ENCODE data around the gene NETO2.
"Not testable (repeated sequence)": the region's sequence is repeated elsewhere in the genome, so short reads cannot be mapped to it uniquely, and the experiment has no call there.

NETO2 gene

DNA sequence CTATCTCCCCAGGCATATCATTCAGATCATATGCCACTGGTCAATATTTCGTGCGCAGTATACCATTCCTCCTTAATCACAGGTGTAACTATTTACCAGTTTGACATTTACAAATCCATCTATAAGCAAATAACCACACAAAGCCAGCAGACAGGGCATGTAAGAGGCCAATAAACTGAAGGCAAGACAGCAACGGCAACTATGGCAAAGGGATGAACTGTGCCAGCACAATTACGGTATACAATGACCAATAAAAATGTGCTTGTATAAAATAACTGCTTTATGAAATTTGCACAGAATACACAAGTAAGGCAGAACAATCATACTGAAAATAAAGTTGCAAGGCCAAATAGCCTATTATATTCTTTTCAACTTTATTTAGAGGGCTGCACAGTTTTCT is 9.2 kb downstream of the NETO2 start:
- no peak for DNase-seq

DNA sequence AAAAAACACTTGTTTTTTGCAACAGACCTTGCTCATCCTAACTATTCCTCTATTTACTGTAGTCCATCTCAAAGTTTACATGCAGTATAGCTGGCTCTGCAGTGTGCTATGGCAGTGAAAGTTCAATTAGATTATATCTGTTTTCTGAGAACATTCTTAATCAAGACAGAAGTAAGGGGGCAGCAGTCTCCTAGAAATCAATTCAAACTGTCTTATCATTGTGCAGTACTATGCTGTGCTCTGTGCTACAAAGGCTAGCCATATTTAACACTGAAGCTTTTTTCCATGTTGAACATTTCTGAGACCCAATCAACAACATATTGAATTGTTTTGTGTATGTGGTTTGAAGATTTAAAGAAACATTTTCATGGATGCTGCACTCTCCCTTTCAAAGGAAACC is 11.4 kb downstream of the NETO2 start:
- DNase-seq, result no peak

DNA sequence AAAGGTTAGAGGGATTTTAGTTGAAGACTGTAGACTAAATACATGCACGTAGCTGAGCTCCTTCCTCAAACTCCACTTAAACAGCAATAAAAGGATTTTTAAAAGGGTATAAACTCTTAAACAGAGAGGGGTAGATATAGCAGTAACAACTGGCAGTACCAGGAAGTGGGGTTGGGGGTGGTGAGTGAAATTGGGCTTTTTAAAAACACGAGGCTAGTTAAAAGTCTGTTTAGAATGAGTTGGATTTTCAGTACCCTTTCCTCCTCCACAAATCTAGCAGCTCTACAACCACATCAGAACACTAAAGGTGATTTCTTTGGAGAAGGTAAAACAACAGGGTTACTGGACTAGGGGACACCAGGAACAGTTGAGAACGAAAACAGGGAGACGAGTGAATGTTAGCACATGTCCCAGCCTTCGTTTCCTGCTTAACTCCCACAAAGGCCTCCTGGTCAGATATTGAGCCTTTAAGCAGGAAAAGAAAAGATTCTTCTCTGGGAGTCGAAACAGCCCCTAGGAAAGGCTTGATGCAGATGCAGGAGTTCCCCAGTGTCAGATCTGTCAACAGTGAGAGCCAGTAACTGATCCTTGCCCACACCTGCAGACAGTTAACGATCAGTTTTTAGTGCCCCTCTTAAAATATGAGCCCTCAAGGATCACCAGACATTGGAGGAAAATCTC is 13.8 kb downstream of the NETO2 start:
- no peak for DNase-seq

DNA sequence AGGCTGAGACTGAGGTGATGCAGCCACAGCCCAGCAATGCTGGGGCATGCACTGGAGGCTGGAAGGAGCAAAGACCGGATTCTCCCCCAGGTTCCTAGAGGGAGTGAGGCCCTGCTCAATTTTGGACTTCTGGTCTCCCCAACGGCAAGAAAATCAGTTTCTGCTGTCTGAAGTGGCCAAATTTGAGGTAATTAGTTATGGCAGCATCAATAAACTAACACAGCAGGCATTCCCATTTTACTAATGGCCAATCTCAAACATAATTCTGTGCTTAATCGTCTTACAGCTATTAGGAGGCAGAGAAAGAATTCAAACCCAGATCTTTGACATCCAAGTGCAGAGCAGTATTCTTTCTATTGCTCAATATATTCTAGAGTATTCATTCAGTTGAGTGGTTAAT is 16.2 kb downstream of the NETO2 start:
- no peak for DNase-seq

DNA sequence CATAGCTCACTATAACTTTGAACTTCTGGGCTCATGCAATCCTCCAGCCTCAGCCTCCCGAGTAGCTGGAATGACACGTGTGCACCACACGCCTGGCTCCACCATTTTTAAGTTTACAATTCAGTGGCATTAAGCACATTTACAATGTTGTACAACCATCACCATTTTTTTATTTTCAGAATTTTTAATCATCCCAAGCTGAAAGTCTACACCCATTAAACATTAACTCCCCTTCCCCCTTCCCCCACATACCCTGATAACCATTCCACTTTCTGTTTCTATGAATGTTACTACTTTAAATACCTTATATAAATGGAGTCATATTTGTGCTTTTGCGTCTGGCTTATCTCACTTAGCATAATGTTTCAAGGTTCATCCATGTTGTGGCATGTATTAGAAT is 18.0 kb downstream of the NETO2 start:
- no peak for DNase-seq

DNA sequence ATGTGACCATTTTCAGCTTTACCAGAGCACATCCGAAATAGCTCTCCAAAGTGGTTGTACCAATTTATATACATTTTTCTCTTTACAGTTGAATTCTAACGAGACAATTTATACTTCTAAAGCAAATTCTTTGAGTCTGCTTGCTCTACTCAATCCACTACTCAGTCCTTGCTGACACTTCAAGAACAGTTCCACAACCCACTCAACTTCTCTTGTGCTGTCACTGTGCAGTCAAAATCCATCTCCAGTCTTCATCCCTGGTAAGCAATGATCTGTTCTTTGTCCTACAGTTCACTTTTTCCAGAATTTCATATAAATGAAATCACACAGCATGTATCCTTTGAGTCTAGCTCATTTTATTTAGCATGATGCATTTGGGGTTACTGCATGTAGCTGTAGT is 30.6 kb downstream of the NETO2 start:
- no peak for DNase-seq

DNA sequence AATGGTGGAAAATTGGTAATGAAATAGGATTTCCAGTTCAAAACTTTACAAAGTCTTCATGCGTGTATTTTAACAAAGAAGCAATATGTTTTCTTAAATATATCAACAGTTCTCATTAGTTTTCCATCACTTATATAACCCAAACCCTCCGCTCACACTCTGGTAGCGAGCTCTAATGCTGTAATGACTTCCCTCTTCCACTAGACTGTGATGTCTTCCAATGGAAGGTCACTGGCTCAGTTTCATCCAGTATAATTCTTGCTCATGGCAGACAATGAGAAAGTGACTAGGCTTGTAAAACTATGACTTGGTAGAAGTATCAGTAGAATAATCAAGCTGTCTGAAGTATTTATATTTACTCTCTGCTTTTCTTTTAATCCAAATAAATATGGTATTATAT is 32.8 kb downstream of the NETO2 start:
- DNase-seq, result no peak

DNA sequence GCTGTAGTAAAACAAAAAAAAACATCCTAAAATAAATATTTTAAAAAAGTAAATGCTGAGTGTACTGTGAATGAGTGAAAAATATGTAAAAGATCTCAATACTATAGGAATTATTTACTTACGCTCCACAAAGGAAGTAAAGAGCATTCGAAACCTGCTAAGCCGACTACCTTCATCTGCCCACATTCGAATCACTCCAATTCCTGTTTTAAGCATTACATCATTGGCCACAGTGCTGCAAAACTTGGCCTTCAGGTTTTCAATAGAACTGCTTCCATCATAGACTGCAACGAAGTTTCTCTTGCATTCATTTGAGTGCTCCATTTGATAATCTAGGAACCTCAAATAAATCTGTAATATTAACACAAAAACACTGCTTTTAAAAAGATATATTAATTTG is 34.4 kb downstream of the NETO2 start:
- DNase-seq, result no peak

DNA sequence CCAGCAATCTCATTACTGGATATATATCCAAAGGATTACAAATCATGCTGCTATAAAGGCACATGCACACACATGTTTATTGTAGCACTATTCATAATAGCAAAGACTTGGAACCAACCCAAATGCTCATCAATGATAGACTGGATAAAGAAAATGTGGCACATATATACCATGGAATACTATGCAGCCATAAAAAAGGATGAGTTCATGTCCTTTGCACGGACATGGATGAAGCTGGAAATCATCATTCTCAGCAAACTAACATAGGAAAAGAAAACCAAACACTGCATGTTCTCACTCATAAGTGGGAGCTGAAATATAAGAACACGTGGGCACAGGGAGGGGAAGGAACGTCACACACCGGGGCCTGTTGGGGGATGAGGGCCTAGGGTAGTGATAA is 40.8 kb downstream of the NETO2 start:
- DNase-seq, result not testable (repeated sequence)

DNA sequence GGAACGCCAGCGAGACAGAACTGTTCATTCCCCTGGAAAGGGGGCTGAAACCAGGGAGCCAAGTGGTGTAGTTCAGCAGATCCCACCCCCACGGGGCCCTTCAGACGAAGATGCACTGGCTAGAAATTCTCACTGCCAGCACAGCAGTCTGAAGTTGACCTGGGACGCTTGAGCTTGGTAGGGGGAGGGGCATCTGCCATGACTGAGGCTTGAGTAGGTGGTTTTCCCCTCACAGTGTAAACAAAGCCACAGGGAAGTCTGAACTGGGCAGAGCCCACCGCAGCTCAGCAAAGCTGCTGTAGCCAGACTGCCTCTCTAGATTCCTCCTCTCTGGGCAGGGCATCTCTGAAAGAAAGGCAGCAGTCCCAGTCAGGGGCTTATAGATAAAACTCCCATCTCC is 46.6 kb downstream of the NETO2 start:
- not testable (repeated sequence) for DNase-seq

DNA sequence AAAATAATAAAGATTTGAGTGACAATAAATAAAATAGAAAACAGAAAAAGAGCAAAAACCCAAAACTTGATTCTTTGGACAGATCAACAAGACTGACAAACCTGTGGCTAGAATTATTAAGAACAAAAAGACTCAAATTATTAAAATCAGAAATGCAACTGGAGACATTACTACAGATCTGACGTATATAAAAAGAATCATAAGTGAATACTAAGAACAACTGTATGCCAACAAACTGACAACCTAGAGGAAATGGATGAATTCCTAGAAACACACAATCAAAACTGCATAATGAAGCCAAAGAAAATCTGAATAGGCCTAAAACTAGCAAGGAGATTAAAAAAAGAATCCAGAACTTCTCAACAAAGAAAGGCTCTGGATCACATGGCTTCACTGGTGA is 47.4 kb downstream of the NETO2 start:
- DNase-seq, result no peak

DNA sequence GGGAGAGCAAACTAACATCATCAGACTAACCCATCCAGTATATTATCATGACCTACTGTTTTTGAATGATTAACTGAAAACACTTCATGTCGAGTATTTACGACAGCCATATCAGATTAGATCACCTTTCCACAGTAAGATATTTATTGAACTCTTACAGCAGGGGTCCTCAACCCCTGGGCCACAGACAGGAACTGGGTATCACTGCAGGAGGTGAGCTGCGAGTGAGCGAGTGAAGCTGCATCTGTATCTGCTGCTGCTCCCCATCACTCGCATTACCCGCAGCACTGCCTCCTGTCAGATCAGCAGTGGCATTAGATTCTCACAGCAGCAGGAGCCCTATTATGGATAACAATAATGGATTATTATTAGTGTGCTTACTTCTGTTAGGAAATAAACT is 59.5 kb downstream of the NETO2 start:
- no peak for DNase-seq

DNA sequence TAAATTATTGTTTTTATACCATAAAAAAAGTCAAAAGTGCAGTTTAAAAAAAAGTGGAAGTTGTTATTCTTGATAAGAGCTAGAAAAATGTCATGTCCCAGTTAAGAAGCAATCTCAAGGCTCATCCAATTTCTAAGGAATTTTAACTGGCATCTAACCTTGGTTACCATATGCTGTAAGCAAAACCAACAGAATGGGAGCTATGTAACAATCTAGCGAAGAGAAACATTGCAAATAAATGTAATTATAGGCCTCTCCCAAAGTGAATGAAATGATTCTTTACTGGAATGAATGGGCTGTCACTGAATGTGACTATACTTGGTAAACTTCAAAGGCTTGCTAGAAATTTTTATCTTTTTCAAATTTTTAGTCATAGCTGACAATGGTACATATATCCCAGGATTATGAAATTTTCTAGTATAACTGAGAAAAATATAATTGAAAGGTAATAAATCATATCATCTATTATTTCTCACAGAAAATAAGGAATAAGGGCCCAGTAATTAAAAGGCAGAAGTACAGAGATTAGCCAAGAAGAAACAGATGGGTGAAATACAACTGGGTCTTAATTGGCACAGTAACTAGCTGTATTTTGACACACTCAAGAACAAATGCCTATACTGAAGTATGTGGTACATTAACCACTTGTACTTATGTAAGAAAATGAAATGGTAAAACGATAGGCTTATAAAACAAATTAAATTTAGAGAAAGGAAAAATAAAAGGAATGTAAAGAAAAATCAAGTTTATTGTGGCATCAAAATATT is 61.5 kb downstream of the NETO2 start:
- no peak for DNase-seq

DNA sequence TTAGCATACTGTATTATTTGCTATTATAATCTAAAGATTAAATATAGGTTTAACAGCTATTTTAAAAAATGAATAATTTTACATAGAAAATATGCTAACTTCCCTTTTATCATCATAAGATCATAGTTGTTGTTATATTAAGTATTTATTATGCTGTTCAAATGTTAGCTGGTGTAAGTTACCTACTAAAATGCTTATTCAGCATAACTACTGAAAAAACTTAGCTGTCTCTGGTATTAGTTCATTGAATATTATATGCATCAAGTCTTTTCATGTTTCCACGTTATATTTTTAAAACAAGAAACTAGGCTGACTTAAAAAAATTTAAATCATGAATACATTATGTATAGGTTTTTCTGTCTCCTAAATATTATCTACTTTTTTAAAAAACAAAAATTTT is 62.6 kb downstream of the NETO2 start:
- no peak for DNase-seq

DNA sequence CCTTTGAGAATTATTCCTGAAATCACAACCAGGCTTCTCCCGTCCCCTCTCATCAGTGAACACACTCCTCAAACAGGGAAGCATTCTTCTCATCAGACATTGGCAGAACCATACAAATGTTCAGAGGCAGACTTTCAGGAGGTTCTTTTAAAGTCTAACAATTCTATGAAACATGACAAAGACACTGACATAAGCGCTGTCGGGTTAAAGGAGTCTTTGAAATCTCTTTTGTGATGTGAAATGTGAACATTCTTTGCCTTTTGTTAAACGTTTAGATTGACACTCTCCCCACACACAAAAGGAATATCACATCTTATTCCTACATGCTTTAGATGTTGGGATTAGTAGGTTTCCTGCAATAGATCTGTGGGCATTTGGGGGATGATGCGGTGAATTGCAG is 63.9 kb downstream of the NETO2 start:
- no peak for DNase-seq

DNA sequence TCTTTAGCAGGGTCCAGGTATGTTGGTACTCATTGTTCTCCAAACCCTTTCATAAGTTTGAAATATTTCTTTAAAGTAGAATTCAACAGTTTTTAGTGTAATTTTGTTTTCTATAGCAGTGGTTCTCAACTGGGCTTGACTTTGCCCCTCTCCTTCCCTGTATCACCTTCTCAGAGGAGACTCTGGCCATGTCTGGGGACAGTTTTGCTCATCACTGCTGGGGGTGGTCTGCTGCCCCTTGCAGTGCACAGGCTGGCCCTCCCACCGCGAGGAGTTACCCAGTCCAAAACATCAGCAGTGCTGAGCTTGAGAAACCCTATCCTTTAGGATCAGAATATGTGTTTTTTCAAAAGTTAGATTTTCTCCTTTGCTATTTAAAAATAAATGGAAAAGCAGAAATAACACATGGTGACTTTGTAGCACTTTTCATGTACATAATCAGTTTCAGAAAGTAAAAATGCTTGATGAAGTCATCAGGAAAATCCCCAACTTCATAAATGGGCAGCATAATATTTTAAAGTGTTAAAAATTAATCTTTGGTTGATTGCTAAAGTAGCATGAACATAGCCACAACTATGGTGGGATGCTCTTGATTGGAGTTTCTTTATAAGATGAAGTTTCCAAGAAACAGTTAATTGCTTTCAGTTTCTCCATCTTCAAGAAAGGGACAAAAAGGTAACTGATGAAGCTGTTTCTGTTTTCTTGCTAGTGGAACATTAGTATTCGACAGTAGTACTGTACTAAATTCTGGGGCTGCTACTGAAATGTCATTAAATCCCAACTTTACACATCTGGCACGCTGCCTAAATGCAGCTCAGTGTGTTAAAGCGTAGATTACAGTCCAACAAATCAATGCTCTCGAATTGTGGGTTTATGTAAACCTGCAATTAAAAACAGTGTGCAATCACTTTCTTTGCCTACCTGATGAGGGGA is 70.3 kb downstream of the NETO2 start:
- DNase-seq, result no peak

DNA sequence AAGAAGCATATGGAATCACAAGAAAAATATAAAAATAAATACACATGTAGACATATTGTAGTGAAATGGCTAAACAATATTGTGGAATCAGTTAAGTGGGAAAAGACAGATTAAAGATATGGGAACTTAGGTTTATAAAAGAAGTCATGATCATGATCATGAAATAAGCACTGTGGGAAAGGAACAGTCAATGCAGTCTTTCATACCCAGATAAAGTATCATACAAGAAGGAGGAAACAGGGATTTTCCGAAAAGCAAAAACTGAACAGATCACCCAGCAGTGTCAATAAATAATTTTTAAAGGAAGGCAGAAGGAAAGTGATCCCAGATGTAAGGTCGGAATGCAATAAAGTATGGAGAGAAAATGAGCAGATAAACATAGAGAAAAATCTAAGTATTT is 71.6 kb downstream of the NETO2 start:
- no peak for DNase-seq

DNA sequence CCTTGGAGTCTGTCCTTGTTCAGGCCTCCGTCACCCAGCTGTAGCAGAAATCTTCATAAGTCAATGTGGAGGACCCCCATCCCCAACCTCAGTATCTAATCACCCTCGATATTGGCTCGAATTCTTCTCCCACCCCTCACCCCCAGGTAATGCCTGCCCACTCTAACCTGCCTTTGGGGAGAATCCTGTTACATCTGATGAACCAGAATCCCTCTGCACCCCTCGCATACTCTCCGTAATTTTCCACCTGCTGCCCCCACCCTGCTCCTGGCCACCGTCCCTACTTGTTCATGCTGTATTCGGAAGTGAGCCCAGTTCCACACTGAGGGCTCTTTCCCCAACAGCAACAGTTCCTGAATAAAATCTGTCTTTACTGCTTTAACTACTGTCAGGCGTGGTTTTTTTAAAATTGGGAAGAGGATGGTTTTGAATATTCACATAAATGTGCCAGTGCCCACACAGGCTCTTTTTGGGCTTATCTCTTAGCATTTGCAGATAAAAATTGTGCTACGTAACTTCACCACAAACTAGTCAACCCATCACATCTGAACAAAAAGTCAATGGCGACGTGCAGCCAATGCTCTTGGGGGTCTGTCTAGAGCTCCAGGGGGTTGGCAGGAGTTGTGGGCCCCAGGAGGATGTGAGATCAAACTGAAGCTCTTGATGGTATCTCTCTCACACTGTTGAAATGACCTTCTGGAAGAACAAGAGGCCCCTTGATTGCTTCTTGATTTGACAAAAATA is 73.7 kb downstream of the NETO2 start:
- DNase-seq, result no peak

DNA sequence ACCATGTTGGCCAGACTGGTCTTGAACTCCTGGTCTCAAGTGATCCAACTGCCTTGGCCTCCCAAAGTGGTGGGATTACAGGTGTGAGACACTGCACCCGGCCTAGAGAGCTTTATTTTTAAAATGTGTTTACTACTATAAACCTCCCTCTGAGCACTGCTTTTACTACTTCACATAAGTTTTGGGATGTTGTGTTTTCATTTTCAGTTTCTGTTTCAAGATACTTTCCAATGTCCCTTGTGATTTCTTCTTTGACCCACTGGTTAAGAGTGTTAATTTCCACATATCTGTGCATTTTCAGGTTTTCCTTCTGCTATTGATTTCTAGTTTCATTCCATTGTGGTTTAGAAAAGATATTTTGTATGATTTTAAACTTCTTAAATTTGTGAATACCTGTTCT is 74.4 kb downstream of the NETO2 start:
- no peak for DNase-seq

DNA sequence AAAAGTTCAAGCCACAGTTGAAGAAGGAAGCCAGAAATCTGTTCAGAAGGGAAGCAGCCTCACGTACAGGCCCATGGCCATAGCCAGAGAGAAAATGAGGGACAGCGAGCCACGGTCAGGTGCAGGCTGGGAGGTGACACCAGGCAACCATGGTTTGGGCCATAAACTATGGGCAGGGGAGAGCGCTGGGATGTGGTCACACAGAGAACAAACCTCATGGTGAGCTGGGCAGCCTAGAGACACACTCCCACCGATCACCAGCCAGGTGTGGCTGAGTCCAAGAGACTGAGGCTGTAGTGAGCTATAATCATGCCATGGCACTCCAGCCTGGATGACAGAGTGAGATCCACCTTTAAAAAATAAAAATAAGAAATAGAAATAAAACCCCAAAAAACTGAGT is 76.5 kb downstream of the NETO2 start:
- DNase-seq, result no peak

DNA sequence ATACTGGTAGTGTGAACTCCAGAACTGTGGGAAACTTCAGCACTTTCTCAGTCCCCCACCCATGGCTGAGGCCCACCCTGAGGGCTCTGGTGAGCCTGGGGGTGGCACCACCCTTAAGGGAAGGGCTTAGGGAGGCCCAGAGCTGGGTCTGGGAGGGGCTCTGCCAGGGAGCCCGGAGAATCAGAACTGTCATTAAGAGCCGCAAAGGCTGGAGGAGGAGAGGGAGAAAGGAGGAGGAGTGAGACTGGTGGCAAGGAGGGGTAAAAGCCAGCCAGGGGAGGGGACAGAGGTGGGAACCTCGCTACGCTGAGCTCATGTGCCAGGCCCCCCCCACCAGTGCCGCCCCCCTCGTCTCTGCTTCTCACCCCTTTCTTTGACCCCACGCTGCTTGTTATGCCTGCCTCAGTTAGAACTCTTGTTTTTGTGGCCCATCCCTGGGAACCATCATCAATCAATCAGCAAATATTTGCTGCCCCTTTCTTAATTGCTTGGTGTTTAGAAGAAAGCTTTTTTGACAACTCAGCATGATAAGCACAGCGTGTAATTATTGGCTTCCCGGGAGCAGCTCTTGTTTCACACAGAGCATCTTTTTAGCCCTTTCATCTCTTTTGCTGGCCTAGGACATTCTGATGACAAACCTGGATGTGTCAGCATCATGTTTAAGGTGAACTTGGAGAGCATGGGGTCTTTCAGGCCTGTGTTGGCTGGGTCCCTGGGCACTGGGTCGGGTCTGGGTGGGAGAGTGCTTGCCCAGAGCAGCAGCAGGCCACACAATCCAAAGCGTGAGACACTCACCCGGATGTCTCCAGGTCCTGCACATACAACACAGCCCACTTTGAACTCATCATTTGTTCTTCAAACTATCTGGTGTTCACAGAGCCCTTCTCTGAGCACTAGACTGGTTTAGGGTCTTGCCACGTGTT is 77.7 kb downstream of the NETO2 start:
- no peak for DNase-seq

DNA sequence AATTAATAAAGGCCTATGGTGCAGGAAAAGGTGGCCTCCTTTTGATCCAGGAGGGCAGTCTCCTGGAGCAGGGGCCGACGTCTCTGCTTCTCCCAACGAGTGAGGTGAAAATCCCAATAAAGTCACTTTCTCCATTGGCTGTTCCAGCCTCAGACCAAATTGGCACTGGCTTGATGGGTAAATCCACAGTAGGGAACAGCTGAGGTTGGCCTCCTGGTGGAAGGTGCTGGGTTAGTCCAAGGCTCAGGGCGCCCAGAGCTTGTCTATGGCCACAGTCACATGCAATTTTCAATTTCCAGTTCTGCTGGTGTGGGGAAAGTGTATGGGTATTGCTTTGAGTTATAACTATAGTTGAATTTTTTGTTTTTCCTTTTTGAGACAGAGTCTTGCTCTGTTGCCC is 79.0 kb downstream of the NETO2 start:
- DNase-seq, result no peak

All from NCI-H1436 treated with DMSO at 0.1 percent for 48 hours (cell line).